ENCODE results near the gene HTATSF1. TPM values are rescaled to one million over a fixed set of nuclear protein-coding genes. Genes with fewer than 3 reads are reported as not detected.

The HTATSF1 gene
- total RNA-seq, 4 donors from 2014 or later, result 60.1 to 91.7 (median 80.9) TPM

GRCh38 chrX:136531951-136532350 is 34.6 kb downstream of the HTATSF1 start, which contains the start of gene VGLL1:
TSS of gene VGLL1 (plus strand) at chrX:136532215. CDS start at chrX:136536021, 3,806 bp downstream.
- 79 to 82% methylated on average over 3 of the region's 3 CpGs for WGBS, 2 donors
- no peaks in the 10 kb centered on the region for H3K27me3 ChIP-seq
- no peaks in the 10 kb centered on the region for H3K36me3 ChIP-seq
- intact Hi-C loops (cut with DNase I), result no loop called here
- TF ChIP-seq CTCF (IDR thresholded peaks at IDR 0.05) (no peak), POLR2A (IDR thresholded peaks at IDR 0.05) (no peak)
- no peak within 1 kb of the TSS for H3K4me3 ChIP-seq (replicated peaks in 1 of 3)
- DNase-seq, result no peak
- no peaks in the 10 kb centered on the region for H3K4me1 ChIP-seq
- no peaks in the 10 kb centered on the region for H3K9me3 ChIP-seq
- no peak within 1 kb of the TSS for H3K27ac ChIP-seq

GRCh38 chrX:136534131-136534530 is 36.7 kb downstream of the HTATSF1 start:
- Histone ChIP-seq H3K9me3 (no peaks in the 10 kb centered on the region), H3K4me3 (replicated peaks in 1 of 3) (no peak overlapping the region), H3K4me1 (no peaks in the 10 kb centered on the region), H3K27ac (no peak overlapping the region), H3K36me3 (no peaks in the 10 kb centered on the region), H3K27me3 (no peaks in the 10 kb centered on the region)
- TF ChIP-seq CTCF (IDR thresholded peaks at IDR 0.05), result no peak
- TF ChIP-seq POLR2A (IDR thresholded peaks at IDR 0.05), result no peak
- intact Hi-C loops (cut with DNase I), result no loop called here
- DNase-seq, result no peak
- WGBS, 2 donors, result 87 to 95% methylated on average over 2 of the region's 2 CpGs

GRCh38 chrX:136538811-136539210 is 41.4 kb downstream of the HTATSF1 start:
- Histone ChIP-seq H3K4me1 (no peaks in the 10 kb centered on the region), H3K27me3 (no peaks in the 10 kb centered on the region), H3K9me3 (no peaks in the 10 kb centered on the region), H3K36me3 (no peaks in the 10 kb centered on the region), H3K27ac (no peak overlapping the region), H3K4me3 (replicated peaks in 1 of 3) (no peak overlapping the region)
- DNase-seq, result no peak
- no peak for TF ChIP-seq CTCF (IDR thresholded peaks at IDR 0.05)
- no peak for TF ChIP-seq POLR2A (IDR thresholded peaks at IDR 0.05)
- WGBS, 2 donors, result 82 to 96% methylated on average over 2 of the region's 2 CpGs
- intact Hi-C loops (cut with DNase I), result no loop called here

GRCh38 chrX:136540226-136540625 is 42.8 kb downstream of the HTATSF1 start:
- H3K4me1 ChIP-seq, result no peaks in the 10 kb centered on the region
- WGBS, 2 donors, result 94 to 96% methylated on average over 5 of the region's 5 CpGs
- no peak overlapping the region for H3K4me3 ChIP-seq (replicated peaks in 1 of 3)
- H3K9me3 ChIP-seq, result no peaks in the 10 kb centered on the region
- TF ChIP-seq POLR2A (IDR thresholded peaks at IDR 0.05) (no peak), CTCF (IDR thresholded peaks at IDR 0.05) (no peak)
- DNase-seq, result no peak
- intact Hi-C loops (cut with DNase I), result no loop called here
- H3K27me3 ChIP-seq, result no peaks in the 10 kb centered on the region
- H3K27ac ChIP-seq, result no peak overlapping the region
- H3K36me3 ChIP-seq, result no peaks in the 10 kb centered on the region

- Histone ChIP-seq H3K9me3 (no peaks in the 10 kb centered on the region), H3K27me3 (no peaks in the 10 kb centered on the region), H3K36me3 (no peaks in the 10 kb centered on the region), H3K4me3 (replicated peaks in 1 of 3) (no peak overlapping the region), H3K4me1 (no peaks in the 10 kb centered on the region), H3K27ac (no peak overlapping the region)
- no peak for DNase-seq
- intact Hi-C loops (cut with DNase I), result no loop called here
- WGBS, 2 donors, result 88% methylated on average over 3 of the region's 3 CpGs; no CpG with 5 or more reads in 1 of the 2 donors
- TF ChIP-seq CTCF (IDR thresholded peaks at IDR 0.05) (no peak), POLR2A (IDR thresholded peaks at IDR 0.05) (no peak)
Observed at GRCh38 chrX:136541294-136541693, 43.9 kb downstream of the HTATSF1 start.

All from thyroid gland (tissue), 4 donors.